Ovary (tissue), 3 donors: ENCODE data around the gene ST3GAL5.

Experiments used
- POLR2A ChIP-seq: fragments of 450-650 bp; IDR thresholded peaks from one replicate; pipeline ENCODE4 v1.6.1; 2017; ENCODE audit warnings: antibody characterized with exemption, mild to moderate bottlenecking, moderate library complexity
- TF ChIP-seq, protein P1 (sequence below), 3 donors: fragments of 450-650 bp in 2 of 3; fragments of 200-600 bp in 1 of 3; IDR thresholded peaks; one replicate each; pipeline versions ENCODE4 v1.5.1 to v1.8.0; 2016 to 2022; ENCODE audit warnings: antibody characterized with exemption in 3 of 3, mild to moderate bottlenecking in 1 of 3
- donor health status: DM: no; HTN: no; CAD: no.

- TF ChIP-seq, protein P1, sequence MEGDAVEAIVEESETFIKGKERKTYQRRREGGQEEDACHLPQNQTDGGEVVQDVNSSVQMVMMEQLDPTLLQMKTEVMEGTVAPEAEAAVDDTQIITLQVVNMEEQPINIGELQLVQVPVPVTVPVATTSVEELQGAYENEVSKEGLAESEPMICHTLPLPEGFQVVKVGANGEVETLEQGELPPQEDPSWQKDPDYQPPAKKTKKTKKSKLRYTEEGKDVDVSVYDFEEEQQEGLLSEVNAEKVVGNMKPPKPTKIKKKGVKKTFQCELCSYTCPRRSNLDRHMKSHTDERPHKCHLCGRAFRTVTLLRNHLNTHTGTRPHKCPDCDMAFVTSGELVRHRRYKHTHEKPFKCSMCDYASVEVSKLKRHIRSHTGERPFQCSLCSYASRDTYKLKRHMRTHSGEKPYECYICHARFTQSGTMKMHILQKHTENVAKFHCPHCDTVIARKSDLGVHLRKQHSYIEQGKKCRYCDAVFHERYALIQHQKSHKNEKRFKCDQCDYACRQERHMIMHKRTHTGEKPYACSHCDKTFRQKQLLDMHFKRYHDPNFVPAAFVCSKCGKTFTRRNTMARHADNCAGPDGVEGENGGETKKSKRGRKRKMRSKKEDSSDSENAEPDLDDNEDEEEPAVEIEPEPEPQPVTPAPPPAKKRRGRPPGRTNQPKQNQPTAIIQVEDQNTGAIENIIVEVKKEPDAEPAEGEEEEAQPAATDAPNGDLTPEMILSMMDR (IDR thresholded peaks at IDR 0.05) = no peak
- no peak for TF ChIP-seq POLR2A
Measured at GRCh38 chr2:85930129-85931124, 41.6 kb upstream of the ST3GAL5 start.
